Liver (tissue), 9 donors: ENCODE data around the gene GALNT8. TPM values are rescaled to one million over a fixed set of nuclear protein-coding genes. Genes with fewer than 3 reads are reported as not detected.

Experiments used
- DNase-seq: peaks from one replicate; pipeline ENCODE4 v3.0.0-alpha.2; 2017; ENCODE audit warnings: low spot score
- H3K27ac ChIP-seq, 2 donors: one replicate each; pipeline ENCODE4 v1.7.0; 2013; ENCODE audit warnings: inconsistent platforms in 2 of 2, low read length in 2 of 2, control low read depth in 1 of 2, low read depth in 1 of 2, mild to moderate bottlenecking in 1 of 2
- H3K27me3 ChIP-seq, 4 donors: one replicate each; pipeline versions ENCODE4 v1.6.1 to v1.7.0; 2013; ENCODE audit warnings: low read length in 3 of 4, inconsistent platforms in 1 of 4, mild to moderate bottlenecking in 1 of 4, moderate library complexity in 1 of 4; ENCODE audit not compliant: control insufficient read depth in 4 of 4, insufficient read depth in 4 of 4
- H3K36me3 ChIP-seq, 4 donors: one replicate each; pipeline versions ENCODE4 v1.6.1 to v1.7.0; 2013; ENCODE audit warnings: low read length in 3 of 4, mild to moderate bottlenecking in 3 of 4, low read depth in 1 of 4, moderate library complexity in 1 of 4; ENCODE audit not compliant: control insufficient read depth in 4 of 4, insufficient read depth in 3 of 4
- H3K4me1 ChIP-seq, 4 donors: one replicate each; pipeline versions ENCODE4 v1.6.1 to v1.7.0; 2013; ENCODE audit warnings: low read length in 3 of 4, mild to moderate bottlenecking in 3 of 4, moderate library complexity in 1 of 4; ENCODE audit not compliant: control insufficient read depth in 4 of 4, insufficient read depth in 4 of 4
- H3K4me3 ChIP-seq, 3 donors: one replicate each; pipeline versions ENCODE4 v1.6.1 to v1.7.0; 2013; ENCODE audit warnings: low read length in 3 of 3, control low read depth in 1 of 3, low read depth in 1 of 3, mild to moderate bottlenecking in 1 of 3
- H3K9ac ChIP-seq, 2 donors: one replicate each; pipeline ENCODE4 v1.7.0; 2013; ENCODE audit warnings: low read length in 2 of 2, mild to moderate bottlenecking in 2 of 2, moderate library complexity in 2 of 2, control low read depth in 1 of 2, low read depth in 1 of 2
- H3K9me3 ChIP-seq, 4 donors: one replicate each; pipeline versions ENCODE4 v1.6.1 to v1.7.0; 2013; ENCODE audit warnings: low read length in 3 of 4; ENCODE audit not compliant: control insufficient read depth in 4 of 4
- EGR1 ChIP-seq, 2 donors: IDR thresholded peaks; 2 replicates each; pipeline ENCODE4 v1.6.1; 2016 to 2018; ENCODE audit warnings: antibody characterized with exemption in 2 of 2, low read depth in 2 of 2
- FOXA1 ChIP-seq: IDR thresholded peaks from 2 replicates; pipeline ENCODE4 v1.6.1; 2016; ENCODE audit warnings: antibody characterized with exemption
- FOXA2 ChIP-seq: IDR thresholded peaks from 2 replicates; pipeline ENCODE4 v1.6.1; 2016; ENCODE audit warnings: antibody characterized with exemption
- GABPA ChIP-seq, 2 donors: IDR thresholded peaks in 1 of 2; conservative IDR thresholded peaks in 1 of 2; 2 replicates each; pipeline ENCODE4 v1.6.1; 2016; ENCODE audit warnings: antibody characterized with exemption in 2 of 2, mild to moderate bottlenecking in 1 of 2, moderate library complexity in 1 of 2
- HNF4A ChIP-seq, 2 donors: conservative IDR thresholded peaks; 2 replicates each; pipeline ENCODE4 v1.6.1; 2016; ENCODE audit warnings: antibody characterized with exemption in 2 of 2, mild to moderate bottlenecking in 2 of 2
- HNF4G ChIP-seq: IDR thresholded peaks from 2 replicates; pipeline ENCODE4 v1.6.1; 2016; ENCODE audit warnings: antibody characterized with exemption
- JUND ChIP-seq, 2 donors: IDR thresholded peaks; 2 replicates each; pipeline ENCODE4 v1.6.1; 2016; ENCODE audit warnings: antibody characterized with exemption in 2 of 2
- NR2F2 ChIP-seq: IDR thresholded peaks from 2 replicates; pipeline ENCODE4 v1.6.1; 2016; ENCODE audit warnings: antibody characterized with exemption
- RAD21 ChIP-seq, 2 donors: IDR thresholded peaks; 2 replicates each; pipeline ENCODE4 v1.6.1; 2016; ENCODE audit warnings: antibody characterized with exemption in 2 of 2, mild to moderate bottlenecking in 2 of 2
- RXRA ChIP-seq, 2 donors: IDR thresholded peaks; 2 replicates each; pipeline ENCODE4 v1.6.1; 2017 to 2018; ENCODE audit warnings: antibody characterized with exemption in 2 of 2, mild to moderate bottlenecking in 1 of 2
- SP1 ChIP-seq: IDR thresholded peaks from 2 replicates; pipeline ENCODE4 v1.6.1; 2018; ENCODE audit warnings: antibody characterized with exemption, mild to moderate bottlenecking
- TAF1 ChIP-seq: conservative IDR thresholded peaks from 2 replicates; pipeline ENCODE4 v1.6.1; 2016; ENCODE audit warnings: antibody characterized with exemption, mild to moderate bottlenecking
- YY1 ChIP-seq: IDR thresholded peaks from 2 replicates; pipeline ENCODE4 v1.6.1; 2016; ENCODE audit warnings: antibody characterized with exemption, mild to moderate bottlenecking
- WGBS: extraction: QIAGEN DNeasy Blood & Tissue Kit; methylation state at CpG from one replicate; pipeline ENCODE4 v1.1.7; 2013; 5-methylcytosine and 5-hydroxymethylcytosine counted together
- polyA plus RNA-seq, 2 donors: library from polyadenylated mRNA; stranded (reverse) in 1 of 2; unstranded in 1 of 2; fragments of 200-250 nt in 1 of 2; fragments of >200 nt in 1 of 2; fragmentation: Nextera tagmentation in 1 of 2; extraction: Ambion mirVana in 1 of 2; gene quantifications; one replicate each; pipeline versions ENCODE4 v1.2.1 to v1.2.3, GENCODE V29; 2013 to 2015
- total RNA-seq, 2 donors: library from RNA; depleted of rRNA; stranded (reverse); fragments of >200 nt; gene quantifications; one replicate each; pipeline ENCODE4 v1.2.3, GENCODE V29; 2014
- TF ChIP-seq, protein P1 (sequence below): IDR thresholded peaks from 2 replicates; pipeline ENCODE4 v1.6.1; 2016; ENCODE audit warnings: antibody characterized with exemption
- TF ChIP-seq, protein P2 (sequence below): IDR thresholded peaks from 2 replicates; pipeline ENCODE4 v1.6.1; 2016; ENCODE audit warnings: antibody characterized with exemption
- TF ChIP-seq, protein P3 (sequence below): IDR thresholded peaks from 2 replicates; pipeline ENCODE4 v1.6.1; 2016; ENCODE audit warnings: antibody characterized with exemption
- TF ChIP-seq, protein P4 (sequence below): IDR thresholded peaks from 2 replicates; pipeline ENCODE4 v1.6.1; 2016; ENCODE audit warnings: antibody characterized with exemption, mild to moderate bottlenecking
- TF ChIP-seq, protein P5 (sequence below): fragments of 150-350 bp; IDR thresholded peaks from 2 replicates; pipeline ENCODE4 v1.5.1; 2017; ENCODE audit warnings: improper control_type of control experiment, low read depth, low read length; ENCODE audit not compliant: missing input control
- donor health status: healthy.
- donor health status: healthy.
- donor health status: healthy.
- donor health status: healthy.
- donor health status: healthy.

The GALNT8 gene
- total and polyA plus RNA-seq, 4 donors: 0.03 to 0.25 (median 0.19) TPM; not detected in 1

DNA sequence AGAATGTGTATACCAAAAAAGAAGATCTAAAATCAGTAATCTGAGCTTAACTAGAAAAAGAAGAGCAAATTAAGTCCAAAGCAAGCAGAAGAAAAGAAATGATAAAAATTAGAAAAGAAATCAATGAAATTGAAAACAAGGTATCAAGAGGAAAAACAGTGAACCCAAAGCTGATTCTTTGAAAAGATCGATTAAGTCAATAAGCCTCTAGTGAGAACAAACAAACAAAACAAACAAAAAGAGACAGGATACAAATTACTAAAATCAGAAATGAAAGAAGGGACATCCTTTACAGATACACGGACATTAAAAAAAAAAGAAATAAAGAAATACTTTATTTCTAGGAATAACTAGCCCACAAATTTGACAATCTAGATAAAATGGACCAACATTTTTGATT lies 12.9 kb upstream of the GALNT8 start:
- TF ChIP-seq FOXA2 (peak; percentile 75), JUND (IDR thresholded peaks at IDR 0.05) (no peak), EGR1 (IDR thresholded peaks at IDR 0.05; ENCODE audit: low read depth in 2 of 2) (no peak), YY1 (no peak), TAF1 (no peak), RXRA (IDR thresholded peaks at IDR 0.05) (peak in 1 of 2 donors; percentile 26), RAD21 (IDR thresholded peaks at IDR 0.05) (no peak), SP1 (peak; percentile 74), HNF4A (conservative IDR thresholded peaks at IDR 0.05) (peak in 1 of 2 donors; percentile 38), NR2F2 (no peak), FOXA1 (peak; percentile 54), GABPA (IDR thresholded peaks at IDR 0.05 in 1 of 2, conservative IDR thresholded peaks at IDR 0.05 in 1 of 2) (no peak), HNF4G (no peak)
- TF ChIP-seq, protein P1, sequence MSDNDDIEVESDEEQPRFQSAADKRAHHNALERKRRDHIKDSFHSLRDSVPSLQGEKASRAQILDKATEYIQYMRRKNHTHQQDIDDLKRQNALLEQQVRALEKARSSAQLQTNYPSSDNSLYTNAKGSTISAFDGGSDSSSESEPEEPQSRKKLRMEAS: no peak
- TF ChIP-seq, protein P2, sequence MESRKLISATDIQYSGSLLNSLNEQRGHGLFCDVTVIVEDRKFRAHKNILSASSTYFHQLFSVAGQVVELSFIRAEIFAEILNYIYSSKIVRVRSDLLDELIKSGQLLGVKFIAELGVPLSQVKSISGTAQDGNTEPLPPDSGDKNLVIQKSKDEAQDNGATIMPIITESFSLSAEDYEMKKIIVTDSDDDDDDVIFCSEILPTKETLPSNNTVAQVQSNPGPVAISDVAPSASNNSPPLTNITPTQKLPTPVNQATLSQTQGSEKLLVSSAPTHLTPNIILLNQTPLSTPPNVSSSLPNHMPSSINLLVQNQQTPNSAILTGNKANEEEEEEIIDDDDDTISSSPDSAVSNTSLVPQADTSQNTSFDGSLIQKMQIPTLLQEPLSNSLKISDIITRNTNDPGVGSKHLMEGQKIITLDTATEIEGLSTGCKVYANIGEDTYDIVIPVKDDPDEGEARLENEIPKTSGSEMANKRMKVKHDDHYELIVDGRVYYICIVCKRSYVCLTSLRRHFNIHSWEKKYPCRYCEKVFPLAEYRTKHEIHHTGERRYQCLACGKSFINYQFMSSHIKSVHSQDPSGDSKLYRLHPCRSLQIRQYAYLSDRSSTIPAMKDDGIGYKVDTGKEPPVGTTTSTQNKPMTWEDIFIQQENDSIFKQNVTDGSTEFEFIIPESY: no peak
- TF ChIP-seq, protein P3, sequence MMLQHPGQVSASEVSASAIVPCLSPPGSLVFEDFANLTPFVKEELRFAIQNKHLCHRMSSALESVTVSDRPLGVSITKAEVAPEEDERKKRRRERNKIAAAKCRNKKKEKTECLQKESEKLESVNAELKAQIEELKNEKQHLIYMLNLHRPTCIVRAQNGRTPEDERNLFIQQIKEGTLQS: no peak
- TF ChIP-seq, protein P4, sequence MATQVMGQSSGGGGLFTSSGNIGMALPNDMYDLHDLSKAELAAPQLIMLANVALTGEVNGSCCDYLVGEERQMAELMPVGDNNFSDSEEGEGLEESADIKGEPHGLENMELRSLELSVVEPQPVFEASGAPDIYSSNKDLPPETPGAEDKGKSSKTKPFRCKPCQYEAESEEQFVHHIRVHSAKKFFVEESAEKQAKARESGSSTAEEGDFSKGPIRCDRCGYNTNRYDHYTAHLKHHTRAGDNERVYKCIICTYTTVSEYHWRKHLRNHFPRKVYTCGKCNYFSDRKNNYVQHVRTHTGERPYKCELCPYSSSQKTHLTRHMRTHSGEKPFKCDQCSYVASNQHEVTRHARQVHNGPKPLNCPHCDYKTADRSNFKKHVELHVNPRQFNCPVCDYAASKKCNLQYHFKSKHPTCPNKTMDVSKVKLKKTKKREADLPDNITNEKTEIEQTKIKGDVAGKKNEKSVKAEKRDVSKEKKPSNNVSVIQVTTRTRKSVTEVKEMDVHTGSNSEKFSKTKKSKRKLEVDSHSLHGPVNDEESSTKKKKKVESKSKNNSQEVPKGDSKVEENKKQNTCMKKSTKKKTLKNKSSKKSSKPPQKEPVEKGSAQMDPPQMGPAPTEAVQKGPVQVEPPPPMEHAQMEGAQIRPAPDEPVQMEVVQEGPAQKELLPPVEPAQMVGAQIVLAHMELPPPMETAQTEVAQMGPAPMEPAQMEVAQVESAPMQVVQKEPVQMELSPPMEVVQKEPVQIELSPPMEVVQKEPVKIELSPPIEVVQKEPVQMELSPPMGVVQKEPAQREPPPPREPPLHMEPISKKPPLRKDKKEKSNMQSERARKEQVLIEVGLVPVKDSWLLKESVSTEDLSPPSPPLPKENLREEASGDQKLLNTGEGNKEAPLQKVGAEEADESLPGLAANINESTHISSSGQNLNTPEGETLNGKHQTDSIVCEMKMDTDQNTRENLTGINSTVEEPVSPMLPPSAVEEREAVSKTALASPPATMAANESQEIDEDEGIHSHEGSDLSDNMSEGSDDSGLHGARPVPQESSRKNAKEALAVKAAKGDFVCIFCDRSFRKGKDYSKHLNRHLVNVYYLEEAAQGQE: no peak
- TF ChIP-seq, protein P5, sequence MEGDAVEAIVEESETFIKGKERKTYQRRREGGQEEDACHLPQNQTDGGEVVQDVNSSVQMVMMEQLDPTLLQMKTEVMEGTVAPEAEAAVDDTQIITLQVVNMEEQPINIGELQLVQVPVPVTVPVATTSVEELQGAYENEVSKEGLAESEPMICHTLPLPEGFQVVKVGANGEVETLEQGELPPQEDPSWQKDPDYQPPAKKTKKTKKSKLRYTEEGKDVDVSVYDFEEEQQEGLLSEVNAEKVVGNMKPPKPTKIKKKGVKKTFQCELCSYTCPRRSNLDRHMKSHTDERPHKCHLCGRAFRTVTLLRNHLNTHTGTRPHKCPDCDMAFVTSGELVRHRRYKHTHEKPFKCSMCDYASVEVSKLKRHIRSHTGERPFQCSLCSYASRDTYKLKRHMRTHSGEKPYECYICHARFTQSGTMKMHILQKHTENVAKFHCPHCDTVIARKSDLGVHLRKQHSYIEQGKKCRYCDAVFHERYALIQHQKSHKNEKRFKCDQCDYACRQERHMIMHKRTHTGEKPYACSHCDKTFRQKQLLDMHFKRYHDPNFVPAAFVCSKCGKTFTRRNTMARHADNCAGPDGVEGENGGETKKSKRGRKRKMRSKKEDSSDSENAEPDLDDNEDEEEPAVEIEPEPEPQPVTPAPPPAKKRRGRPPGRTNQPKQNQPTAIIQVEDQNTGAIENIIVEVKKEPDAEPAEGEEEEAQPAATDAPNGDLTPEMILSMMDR: no peak
- Histone ChIP-seq H3K9ac (no peak overlapping the region), H3K4me3 (no peak overlapping the region), H3K27ac (no peak overlapping the region), H3K27me3 (no peaks in the 10 kb centered on the region), H3K9me3 (no peaks in the 10 kb centered on the region), H3K36me3 (no peaks in the 10 kb centered on the region), H3K4me1 (peaks cover 0 to 15% (median 13%) of the 10 kb centered on the region in 4 donors)
- DNase-seq: no peak
- 31% methylated on average over 2 of the region's 2 CpGs for WGBS
